HS-27A (cell line): ENCODE measurements around the gene HEXD.

Experiments used
- DNase-seq: peaks from one replicate; pipeline ENCODE4 v3.0.0-alpha.2; 2012; ENCODE audit warnings: low read depth, missing footprints

HEXD gene

GRCh38 chr17:82382933-82383255 lies 35.3 kb upstream of the HEXD start:
- no peak for DNase-seq

- DNase-seq: no peak
Observed at GRCh38 chr17:82383411-82383810, 34.7 kb upstream of the HEXD start.

GRCh38 chr17:82384051-82384729 lies 34.0 kb upstream of the HEXD start:
- DNase-seq: no peak

GRCh38 chr17:82384730-82385481 lies 33.2 kb upstream of the HEXD start:
- DNase-seq: no peak

- no peak for DNase-seq
Observed at GRCh38 chr17:82385559-82386254, 32.4 kb upstream of the HEXD start.

- DNase-seq: no peak
Observed at GRCh38 chr17:82386255-82386831, 31.8 kb upstream of the HEXD start.

GRCh38 chr17:82386881-82387704 lies 31.1 kb upstream of the HEXD start:
- DNase-seq: no peak

GRCh38 chr17:82387705-82388106 lies 30.4 kb upstream of the HEXD start:
- no peak for DNase-seq

GRCh38 chr17:82388223-82388921 lies 29.8 kb upstream of the HEXD start:
- no peak for DNase-seq

- no peak for DNase-seq
Observed at GRCh38 chr17:82388922-82389283, 29.2 kb upstream of the HEXD start.

GRCh38 chr17:82389379-82389778 lies 28.8 kb upstream of the HEXD start:
- DNase-seq: no peak

GRCh38 chr17:82390015-82390859 lies 27.9 kb upstream of the HEXD start:
- DNase-seq: no peak

- DNase-seq: no peak
Observed at GRCh38 chr17:82390860-82391435, 27.2 kb upstream of the HEXD start.

- DNase-seq: no peak
Observed at GRCh38 chr17:82391496-82392066, 26.6 kb upstream of the HEXD start.

- DNase-seq: no peak
Observed at GRCh38 chr17:82392209-82392920, 25.8 kb upstream of the HEXD start.

GRCh38 chr17:82392941-82393340 lies 25.2 kb upstream of the HEXD start:
- no peak for DNase-seq

GRCh38 chr17:82394278-82394677 lies 23.9 kb upstream of the HEXD start:
- no peak for DNase-seq

GRCh38 chr17:82396601-82397435 lies 21.3 kb upstream of the HEXD start:
- DNase-seq: no peak
